ENCODE measurements around the gene COX6A1. TPM values are rescaled to one million over a fixed set of nuclear protein-coding genes. Genes with fewer than 3 reads are reported as not detected.

Gene COX6A1
- 229 to 242 TPM (median 230 TPM) in 3 replicates for total RNA-seq

- TF ChIP-seq CTCF (IDR thresholded peaks at IDR 0.05; ENCODE audit: unreplicated experiment) = no peak
- Mint-ChIP-seq H3K27me3 (ENCODE audit: low read depth) (no peaks in the 10 kb centered on the region), H3K4me3 (peak within 1 kb of the TSS; percentile 92), H3K27ac (peak within 1 kb of the TSS; percentile 83), H3K4me1 (peaks cover 19% of the 10 kb centered on the region), H3K9me3 (no peaks in the 10 kb centered on the region), H3K36me3 (peaks cover 2% of the 10 kb centered on the region)
- DNase-seq (ENCODE audit: low spot score in 2 of 2, unreplicated experiment in 2 of 2) = peak; percentile 93 to 94
Measured at GRCh38 chr12:120437735-120438494, at the start of gene COX6A1. Gene COX6A1, plus strand, starts transcription at chr12:120438113. Its CDS starts 14 bp downstream, at chr12:120438127.

GRCh38 chr12:120388691-120389481 is 49.0 kb upstream of the COX6A1 start:
- Mint-ChIP-seq H3K4me3 (peak overlapping the region; percentile 68), H3K27ac (peak overlapping the region; percentile 79)
- peak in 1 of 2 experiments; percentile 39 for DNase-seq (ENCODE audit: low spot score in 2 of 2, unreplicated experiment in 2 of 2)

GRCh38 chr12:120390540-120391120 is 47.3 kb upstream of the COX6A1 start:
- Mint-ChIP-seq H3K27me3 (ENCODE audit: low read depth) (no peaks in the 10 kb centered on the region), H3K4me3 (no peak overlapping the region), H3K4me1 (peaks cover 14% of the 10 kb centered on the region), H3K36me3 (no peaks in the 10 kb centered on the region), H3K9me3 (no peaks in the 10 kb centered on the region), H3K27ac (no peak overlapping the region)
- TF ChIP-seq CTCF (IDR thresholded peaks at IDR 0.05; ENCODE audit: unreplicated experiment) = no peak
- no peak for DNase-seq (ENCODE audit: low spot score in 2 of 2, unreplicated experiment in 2 of 2)

More at GRCh38 chr12:120388691-120389481, 49.0 kb upstream of the COX6A1 start:
- TF ChIP-seq CTCF (IDR thresholded peaks at IDR 0.05; ENCODE audit: unreplicated experiment) = no peak
- H3K4me1 Mint-ChIP-seq = peaks cover 8% of the 10 kb centered on the region
- no peaks in the 10 kb centered on the region for H3K27me3 Mint-ChIP-seq (ENCODE audit: low read depth)
- H3K36me3 Mint-ChIP-seq = no peaks in the 10 kb centered on the region
- H3K9me3 Mint-ChIP-seq = no peaks in the 10 kb centered on the region

GRCh38 chr12:120394483-120395367 is 43.2 kb upstream of the COX6A1 start:
- Mint-ChIP-seq H3K27me3 (ENCODE audit: low read depth) (no peaks in the 10 kb centered on the region), H3K27ac (peak overlapping the region; percentile 85), H3K4me1 (peaks cover 7% of the 10 kb centered on the region), H3K4me3 (no peak overlapping the region), H3K36me3 (no peaks in the 10 kb centered on the region), H3K9me3 (no peaks in the 10 kb centered on the region)
- TF ChIP-seq CTCF (IDR thresholded peaks at IDR 0.05; ENCODE audit: unreplicated experiment) = no peak
- DNase-seq (ENCODE audit: low spot score in 2 of 2, unreplicated experiment in 2 of 2) = peak in 1 of 2 experiments; percentile 51

Data from mesothelial cell of epicardium (in vitro differentiated cells).